K562 (cell line): Measurements from ENCODE around the gene TFAP2E. TPM values are rescaled to one million over a fixed set of nuclear protein-coding genes. Genes with fewer than 3 reads are reported as not detected.
A peak's percentile ranks its signal among the peaks of the same experiment; 100 is the strongest.

Source experiments
- ATAC-seq: fragments of 200-7000 bp; cut with Tn5 transposase; 3 replicates; pipeline ENCODE4 v1.9.1; 2020; ENCODE audit warnings: moderate library complexity
- BruUV-seq: library from RNA; stranded (reverse); fragments of 400-500 nt; replicated peaks from 2 replicates; lab custom pipeline; 2021; lab: Mats Ljungman, UMichigan
- CTCF ChIA-PET: fragments of 300-600 bp; formaldehyde crosslinking; extraction: SDS; loops from one replicate; lab custom pipeline; 2021; ENCODE audit warnings: low intra/inter-chr PET ratio; lab: Yijun Ruan, JAX
- POLR2A ChIA-PET: fragments of 300-600, 350-650 bp; sonication (Branson Sonifier 250); formaldehyde crosslinking; extraction: SDS; loops from one replicate; lab custom pipeline; 2021; ENCODE audit warnings: antibody characterized with exemption, inconsistent platforms; lab: Yijun Ruan, JAX
- DNase-seq, 4 experiments: peaks; one replicate each; pipeline versions ENCODE4 v3.0.0 to v3.0.0-alpha.2; 2011 to 2018; ENCODE audit warnings: low spot score in 3 of 4, mixed read lengths in 3 of 4; ENCODE audit errors: extremely low read depth in 1 of 4
- FAIRE-seq: peaks from 2 replicates; lab custom pipeline; 2011; peaks lifted over from hg19 to GRCh38; lab: Jason Lieb, UNC
- H2AFZ ChIP-seq: 2 replicates; pipeline ENCODE4 v1.6.0; 2011; ENCODE audit warnings: low read depth, low read length, control low read depth, inconsistent platforms
- H3K27ac ChIP-seq: fragments of 200-600 bp; 3 replicates; pipeline ENCODE4 v1.8.0; 2011; ENCODE audit warnings: low read depth, mild to moderate bottlenecking, control low read depth, inconsistent platforms, low read length, moderate library complexity, mixed read lengths; ENCODE audit errors: extremely low read depth
- H3K27me3 ChIP-seq, 2 experiments: fragments of 300-600 bp in 1 of 2; 2 replicates in 1 of 2; 3 replicates in 1 of 2; pipeline versions ENCODE4 v1.6.0 to v1.8.0; 2011; ENCODE audit warnings: inconsistent platforms in 2 of 2, low read length in 2 of 2, mild to moderate bottlenecking in 1 of 2, mixed read lengths in 1 of 2, moderate library complexity in 1 of 2; ENCODE audit not compliant: control insufficient read depth in 2 of 2, insufficient read depth in 2 of 2
- H3K36me3 ChIP-seq: fragments of 300-600 bp; 3 replicates; pipeline ENCODE4 v1.8.0; 2011; ENCODE audit warnings: mild to moderate bottlenecking, low read length, inconsistent platforms; ENCODE audit not compliant: control insufficient read depth, insufficient read depth
- H3K4me1 ChIP-seq, 2 experiments: fragments of 200-600 bp in 1 of 2; replicated peaks in 1 of 2; 2 replicates in 1 of 2; 3 replicates in 1 of 2; pipeline versions ENCODE4 v1.5.1 to v1.8.0; 2011; ENCODE audit warnings: inconsistent platforms in 2 of 2, low read length in 2 of 2, mild to moderate bottlenecking in 1 of 2, mixed read lengths in 1 of 2, moderate library complexity in 1 of 2; ENCODE audit not compliant: control insufficient read depth in 2 of 2, insufficient read depth in 2 of 2
- H3K4me2 ChIP-seq: 2 replicates; pipeline ENCODE4 v1.6.1; 2011; ENCODE audit warnings: low read length, control low read depth, inconsistent platforms, mixed read lengths; ENCODE audit not compliant: insufficient read depth
- H3K4me3 ChIP-seq: fragments of 200-600 bp; sonication (generic), shearing (Covaris generic); 2 replicates; pipeline ENCODE4 v1.5.1; 2016; ENCODE audit warnings: control low read depth, inconsistent platforms
- H3K79me2 ChIP-seq: fragments of 200-600 bp; 3 replicates; pipeline ENCODE4 v1.8.0; 2011; ENCODE audit warnings: low read length, inconsistent platforms; ENCODE audit not compliant: control insufficient read depth, insufficient read depth
- H3K9ac ChIP-seq, 2 experiments: 2 replicates each; pipeline versions ENCODE4 v1.6.0 to v1.6.1; 2011; ENCODE audit warnings: low read depth in 2 of 2, low read length in 2 of 2, control low read depth in 1 of 2, inconsistent platforms in 1 of 2, mild to moderate bottlenecking in 1 of 2, mixed read lengths in 1 of 2; ENCODE audit not compliant: insufficient read depth in 1 of 2
- H3K9me1 ChIP-seq: one replicate; pipeline ENCODE4 v1.6.0; 2011; ENCODE audit warnings: inconsistent platforms, mild to moderate bottlenecking, low read length, moderate library complexity; ENCODE audit not compliant: control insufficient read depth, insufficient read depth
- H3K9me3 ChIP-seq: replicated peaks from 2 replicates; pipeline ENCODE4 v1.5.1; 2011; ENCODE audit warnings: low read depth, low read length, inconsistent platforms; ENCODE audit not compliant: control insufficient read depth, insufficient read depth
- H4K20me1 ChIP-seq: replicated peaks from 2 replicates; pipeline ENCODE4 v1.6.1; 2011; ENCODE audit warnings: low read length, inconsistent platforms, mixed read lengths; ENCODE audit not compliant: control insufficient read depth, insufficient read depth
- DPF2 ChIP-seq: fragments of 450-650 bp; IDR thresholded peaks from 2 replicates; pipeline ENCODE4 v1.6.1; 2016
- EGR1 ChIP-seq: fragments of 450-650 bp; conservative IDR thresholded peaks from 2 replicates; pipeline ENCODE4 v1.6.1; 2017; ENCODE audit warnings: mild to moderate bottlenecking
- SRSF1 ChIP-seq: fragments of 200-400 bp; formaldehyde crosslinking; IDR thresholded peaks from 2 replicates; pipeline ENCODE4 v1.6.1; 2017; ENCODE audit warnings: mild to moderate bottlenecking, low read depth, low read length, moderate library complexity
- TAF7 ChIP-seq: fragments of 450-650 bp; IDR thresholded peaks from 2 replicates; pipeline ENCODE4 v1.6.1; 2016; ENCODE audit warnings: missing genetic modification characterization, missing compliant biosample characterization
- TEAD2 ChIP-seq: fragments of 450-650 bp; IDR thresholded peaks from 2 replicates; pipeline ENCODE4 v1.6.1; 2016; ENCODE audit warnings: missing genetic modification characterization, control low read depth, missing compliant biosample characterization
- WGBS: fragments of 100-300 bp; shearing (Covaris generic); methylation state at CpG from one replicate; pipeline ENCODE4 v1.1.6; 2016; ENCODE audit warnings: low coverage, mixed read lengths; ENCODE audit not compliant: insufficient coverage; ENCODE audit errors: missing lambda C conversion rate; 5-methylcytosine and 5-hydroxymethylcytosine counted together
- in situ Hi-C: fragments of 300-500 bp; cut with MboI; formaldehyde crosslinking; loops from 4 replicates; pipeline ENCODE4 v1.15.0; 2018; ENCODE audit warnings: inconsistent platforms, mixed read lengths
- intact Hi-C: fragments of 100-400 bp; cut with micrococcal nuclease; formaldehyde crosslinking; loops from 2 replicates; pipeline ENCODE4 v1.14.2; 2022
- polyA plus RNA-seq, 8 experiments: library from polyadenylated mRNA; depleted of rRNA in 4 of 8; stranded (reverse) in 5 of 8; unstranded in 3 of 8; fragments of >200 nt; fragmentation: Nextera tagmentation in 2 of 8; fragmentation: Illumina TruSeq in 1 of 8; extraction: Ambion mirVana in 2 of 8; extraction: Trizol in 1 of 8; gene quantifications; 2 replicates each; pipeline versions ENCODE4 v1.2.1 to v1.2.3, GENCODE V29; 2011 to 2014; ENCODE audit warnings: inconsistent platforms in 1 of 8, missing spikeins in 1 of 8
- total RNA-seq, 7 experiments: library from RNA; depleted of rRNA in 6 of 7; stranded (reverse); fragments of >200 nt in 6 of 7; fragmentation: Illumina TruSeq in 2 of 7; extraction: Trizol in 2 of 7; gene quantifications; 2 replicates each; pipeline versions ENCODE4 v1.2.1 to v1.2.3, GENCODE V29; 2011 to 2021; ENCODE audit warnings: low replicate concordance in 1 of 7
- TF ChIP-seq, protein P1 (sequence below): fragments of 250-450 bp; sonication (Bioruptor Pico); IDR thresholded peaks from 2 replicates; pipeline ENCODE4 v1.8.0; 2022; ENCODE audit warnings: moderate library complexity, mild to moderate bottlenecking, inconsistent platforms
- TF ChIP-seq, protein P2 (sequence below): fragments of 250-450 bp; sonication (Bioruptor Pico); IDR thresholded peaks from 2 replicates; pipeline ENCODE4 v1.5.0; 2021; ENCODE audit warnings: mild to moderate bottlenecking, moderate library complexity

TFAP2E gene
- total and polyA plus RNA-seq, 9 of the 15 experiments (the other 6 are each of a cell fraction or from before 2014, with no cell fraction given), result 0.03 to 0.11 (median 0.07) TPM; not detected in 4

DNA sequence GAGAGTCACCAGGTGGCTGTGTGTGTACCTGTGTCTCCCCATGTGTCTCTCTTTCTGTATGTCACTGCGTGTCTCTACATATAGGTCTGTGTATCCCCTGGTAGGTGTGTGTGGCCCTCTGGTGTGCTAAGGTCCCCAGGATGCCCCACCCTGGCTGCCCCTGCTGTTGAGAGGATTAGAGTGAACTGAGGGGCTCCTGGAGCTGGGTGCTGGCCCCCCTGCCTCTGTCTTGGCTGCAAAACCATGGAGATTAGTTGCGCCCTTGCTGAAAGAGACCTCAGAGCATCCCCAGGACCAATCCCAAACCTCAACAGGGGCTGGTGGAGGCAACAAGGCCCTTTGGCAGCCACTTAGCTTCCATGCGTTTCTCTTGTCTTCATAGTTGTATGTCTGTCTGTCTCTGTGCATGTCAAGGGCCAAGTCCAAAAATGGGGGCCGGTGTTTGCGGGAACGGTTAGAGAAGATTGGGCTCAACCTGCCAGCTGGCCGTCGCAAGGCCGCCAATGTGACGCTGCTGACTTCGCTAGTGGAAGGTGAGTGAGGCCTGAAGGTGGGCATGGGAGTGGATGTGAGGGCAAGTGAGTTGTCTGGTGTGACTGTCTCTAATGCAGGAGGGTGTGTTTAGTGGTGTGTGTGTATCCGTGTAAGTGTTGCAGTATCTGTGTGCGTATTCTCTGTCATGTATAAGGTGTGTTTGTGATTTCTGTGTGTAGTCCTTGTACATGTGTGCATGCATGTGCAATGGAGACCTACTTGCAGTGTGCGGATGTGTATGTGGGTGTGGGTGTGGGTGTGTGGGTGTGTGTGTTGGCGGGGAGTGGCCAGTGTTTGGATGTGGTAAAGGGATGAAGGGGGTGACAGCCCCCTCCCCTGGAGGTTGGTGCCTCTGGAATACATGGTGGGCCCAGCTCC lies 16.7 kb downstream of the TFAP2E start:
- no peaks in the 10 kb centered on the region for H3K27me3 ChIP-seq
- ChIA-PET POLR2A (interaction anchor here (0.6 to 1.4 kb wide), 4 partner anchors 10 to 68 kb away, joined by 3 to 4 read pairs (median 3); no protein-coding TSS in a partner anchor), CTCF (no interaction called here)
- no peak overlapping the region for H2AFZ ChIP-seq
- no peak overlapping the region; a peak in 1 of 4 replicates for H3K9ac ChIP-seq
- BruUV-seq, result no TSS peak
- in situ Hi-C loops, result no loop called here
- H3K27ac ChIP-seq, result no peak overlapping the region
- intact Hi-C loops, result no loop called here
- no peak overlapping the region for H3K4me2 ChIP-seq
- H3K79me2 ChIP-seq, result no peaks in the 10 kb centered on the region
- WGBS, result 72% methylated on average over 15 of the region's 15 CpGs
- H3K4me1 ChIP-seq, result peaks cover 4 to 10% of the 10 kb centered on the region in 2 experiments; a peak in 3 of 5 replicates
- DNase-seq, result no peak
- no peak overlapping the region for H3K4me3 ChIP-seq
- H3K9me3 ChIP-seq, result no peaks in the 10 kb centered on the region
- no peaks in the 10 kb centered on the region for H3K9me1 ChIP-seq
- no peaks in the 10 kb centered on the region for H4K20me1 ChIP-seq
- TF ChIP-seq, protein P1, sequence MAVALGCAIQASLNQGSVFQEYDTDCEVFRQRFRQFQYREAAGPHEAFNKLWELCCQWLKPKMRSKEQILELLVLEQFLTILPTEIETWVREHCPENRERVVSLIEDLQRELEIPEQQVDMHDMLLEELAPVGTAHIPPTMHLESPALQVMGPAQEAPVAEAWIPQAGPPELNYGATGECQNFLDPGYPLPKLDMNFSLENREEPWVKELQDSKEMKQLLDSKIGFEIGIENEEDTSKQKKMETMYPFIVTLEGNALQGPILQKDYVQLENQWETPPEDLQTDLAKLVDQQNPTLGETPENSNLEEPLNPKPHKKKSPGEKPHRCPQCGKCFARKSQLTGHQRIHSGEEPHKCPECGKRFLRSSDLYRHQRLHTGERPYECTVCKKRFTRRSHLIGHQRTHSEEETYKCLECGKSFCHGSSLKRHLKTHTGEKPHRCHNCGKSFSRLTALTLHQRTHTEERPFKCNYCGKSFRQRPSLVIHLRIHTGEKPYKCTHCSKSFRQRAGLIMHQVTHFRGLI, result no peak
- no peak for TF ChIP-seq DPF2
- no peak for TF ChIP-seq SRSF1
- no peak for TF ChIP-seq TAF7 (tag)
- no peak for TF ChIP-seq TEAD2 (tag)
- TF ChIP-seq, protein P2, sequence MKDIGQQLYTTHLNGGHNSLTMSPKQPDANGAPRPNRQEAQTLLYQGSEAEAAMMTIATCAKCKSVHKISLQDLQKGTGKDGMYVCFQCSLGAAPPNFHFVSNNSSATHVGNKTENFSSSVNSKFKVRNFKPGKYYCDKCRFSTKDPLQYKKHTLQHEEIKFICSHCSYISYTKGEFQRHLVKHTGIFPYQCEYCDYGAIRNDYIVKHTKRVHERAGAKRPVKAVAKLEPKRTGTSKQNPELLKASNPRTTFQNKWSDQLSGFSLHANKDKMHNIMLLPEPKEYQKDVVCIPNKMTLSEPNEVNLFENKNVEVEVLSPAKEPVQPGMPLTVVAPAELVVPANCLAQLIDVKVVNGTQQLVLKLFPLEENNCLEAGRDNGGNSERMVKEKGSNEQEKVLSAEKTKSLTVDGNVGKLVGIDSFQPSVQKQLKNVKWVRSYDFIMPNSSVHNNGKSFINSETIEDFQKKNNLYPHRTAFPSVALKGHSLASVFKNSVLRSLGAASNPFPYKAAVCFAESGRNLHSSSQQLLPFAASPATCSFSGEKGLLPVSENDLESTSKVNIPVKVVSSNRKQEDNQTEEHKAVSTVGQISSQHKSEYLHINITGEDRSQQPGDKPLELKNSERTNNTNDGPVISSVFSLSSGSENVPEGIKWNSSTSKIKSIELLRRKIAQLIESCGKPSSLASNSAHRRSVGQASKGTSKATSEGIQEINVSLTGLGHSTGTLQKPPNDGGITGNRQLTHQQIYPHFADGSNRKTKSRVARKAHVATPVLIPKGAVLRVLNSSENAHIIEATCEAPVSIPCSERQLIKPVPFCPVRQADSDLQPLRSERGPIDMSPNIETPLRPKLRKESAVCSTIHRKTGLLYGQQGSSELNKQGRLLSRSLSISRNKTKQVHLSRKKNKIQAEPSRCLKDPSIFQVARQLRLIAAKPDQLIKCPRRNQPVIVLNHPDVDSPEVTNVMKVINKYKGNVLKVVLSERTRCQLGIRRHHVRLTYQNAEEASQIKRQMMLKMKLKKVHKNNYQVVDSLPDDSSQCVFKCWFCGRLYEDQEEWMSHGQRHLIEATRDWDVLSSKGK (CRISPR knock-in tag), result no peak
- TF ChIP-seq EGR1, result peak; percentile 39; the same call in 1 of the 2 replicates
- ATAC-seq, result no peak
- FAIRE-seq, result no peak
- H3K36me3 ChIP-seq, result no peaks in the 10 kb centered on the region
